ENCODE results near the gene PRLHR. TPM values are rescaled to one million over a fixed set of nuclear protein-coding genes. Genes with fewer than 3 reads are reported as not detected.

PRLHR gene
- total RNA-seq = not detected
- long read RNA-seq, donor 1 = 0 reads
- long read RNA-seq, donor 2 = 0 reads

GRCh38 chr10:118595598-118596425 is at the start of gene PRLHR:
PRLHR (minus strand) TSS chr10:118595648; CDS start chr10:118595244, 404 bp downstream.
- ATAC-seq (no peak), DNase-seq (no peak)
- TF ChIP-seq CTCF (IDR thresholded peaks at IDR 0.05) = no peak
- no peak within 1 kb of the TSS for H3K4me3 ChIP-seq
- no peaks in the 10 kb centered on the region for H3K4me1 ChIP-seq (ENCODE audit: low read depth)
- no peaks in the 10 kb centered on the region for H3K9me3 ChIP-seq
- intact Hi-C loops (cut with DNase I, micrococcal nuclease) = no loop called here
- no peaks in the 10 kb centered on the region for H3K36me3 ChIP-seq (ENCODE audit: low read depth)

- H3K4me1 ChIP-seq (ENCODE audit: low read depth) = no peaks in the 10 kb centered on the region
- no peak for TF ChIP-seq CTCF (IDR thresholded peaks at IDR 0.05)
- intact Hi-C loops (cut with DNase I, micrococcal nuclease) = no loop called here
- DNase-seq (no peak), ATAC-seq (no peak)
- H3K9me3 ChIP-seq = peaks cover 3% of the 10 kb centered on the region
- no peaks in the 10 kb centered on the region for H3K36me3 ChIP-seq (ENCODE audit: low read depth)
- H3K4me3 ChIP-seq = no peak overlapping the region
Observed at GRCh38 chr10:118642228-118642627, 46.8 kb upstream of the PRLHR start.

- no peak for TF ChIP-seq CTCF (IDR thresholded peaks at IDR 0.05)
- Histone ChIP-seq H3K4me1 (ENCODE audit: low read depth) (no peaks in the 10 kb centered on the region), H3K4me3 (no peak overlapping the region), H3K9me3 (peaks cover 3% of the 10 kb centered on the region), H3K36me3 (ENCODE audit: low read depth) (no peaks in the 10 kb centered on the region)
- ATAC-seq (no peak), DNase-seq (no peak)
- intact Hi-C loops (cut with DNase I, micrococcal nuclease) = no loop called here
Observed at GRCh38 chr10:118638680-118639079, 43.2 kb upstream of the PRLHR start.

- no peak for DNase-seq
- no peaks in the 10 kb centered on the region for H3K4me1 ChIP-seq (ENCODE audit: low read depth)
- no peak for TF ChIP-seq CTCF (IDR thresholded peaks at IDR 0.05)
Observed at GRCh38 chr10:118635674-118636402, 40.4 kb upstream of the PRLHR start.

GRCh38 chr10:118633786-118634185 is 38.3 kb upstream of the PRLHR start:
- ATAC-seq = no peak
- no peak overlapping the region for H3K4me3 ChIP-seq
- no peak for TF ChIP-seq CTCF (IDR thresholded peaks at IDR 0.05)
- no peak for DNase-seq
- no peaks in the 10 kb centered on the region for H3K36me3 ChIP-seq (ENCODE audit: low read depth)
- H3K9me3 ChIP-seq = no peaks in the 10 kb centered on the region
- H3K4me1 ChIP-seq (ENCODE audit: low read depth) = no peaks in the 10 kb centered on the region
- intact Hi-C loops (cut with DNase I, micrococcal nuclease) = no loop called here

More at GRCh38 chr10:118635674-118636402, 40.4 kb upstream of the PRLHR start:
- Histone ChIP-seq H3K36me3 (ENCODE audit: low read depth) (no peaks in the 10 kb centered on the region), H3K9me3 (peaks cover 3% of the 10 kb centered on the region), H3K4me3 (no peak overlapping the region)
- intact Hi-C loops (cut with DNase I, micrococcal nuclease) = no loop called here
- no peak for ATAC-seq

Measured in mucosa of descending colon (tissue), 3 donors.